SK-N-MC (cell line): ENCODE results near the gene SLC9C1.

ENCODE experiments used
- DNase-seq: peaks from one replicate; pipeline ENCODE4 v3.0.0-alpha.2; 2011; ENCODE audit warnings: low read depth, low spot score
- H3K27ac ChIP-seq: fragments of 200-600 bp; sonication (generic); 2 replicates; pipeline ENCODE4 v1.5.1; 2016; ENCODE audit warnings: mixed run types
- H3K36me3 ChIP-seq: fragments of 200-600 bp; sonication (generic); 2 replicates; pipeline ENCODE4 v1.6.1; 2017; ENCODE audit warnings: antibody characterized with exemption, low read length, mixed read lengths; ENCODE audit not compliant: insufficient read depth
- H3K4me3 ChIP-seq: fragments of 200-600 bp; sonication (generic); 2 replicates; pipeline ENCODE4 v1.5.1; 2016
- H3K9ac ChIP-seq: fragments of 200-600 bp; sonication (generic); 2 replicates; pipeline ENCODE4 v1.8.0; 2017; ENCODE audit warnings: mixed run types, mixed read lengths; ENCODE audit not compliant: insufficient read length
- H3K9me3 ChIP-seq: fragments of 200-600 bp; sonication (generic); 2 replicates; pipeline ENCODE4 v1.6.1; 2017; ENCODE audit warnings: low read depth, mild to moderate bottlenecking, antibody characterized with exemption, low read length, moderate library complexity, mixed read lengths
- EZH2 ChIP-seq: fragments of 200-600 bp; sonication (generic); IDR thresholded peaks from one replicate; pipeline ENCODE4 v1.6.1; 2017; ENCODE audit warnings: antibody characterized with exemption
- FOXP2 ChIP-seq: optimal IDR thresholded peaks from 2 replicates; pipeline ENCODE3; 2011; ENCODE audit warnings: mild to moderate bottlenecking, moderate library complexity; ENCODE audit not compliant: insufficient read depth; ENCODE audit errors: extremely low read length, control extremely low read depth
- POLR2AphosphoS5 ChIP-seq: IDR thresholded peaks from 2 replicates; pipeline ENCODE4 v1.6.1; 2012; ENCODE audit warnings: mild to moderate bottlenecking, low read depth, low read length, borderline replicate concordance

The SLC9C1 gene

GRCh38 chr3:112315791-112316190 lies 21.8 kb upstream of the SLC9C1 start:
- Histone ChIP-seq H3K27ac (no peak overlapping the region), H3K4me3 (no peak overlapping the region), H3K9me3 (no peaks in the 10 kb centered on the region), H3K36me3 (no peaks in the 10 kb centered on the region), H3K9ac (no peak overlapping the region)
- no peak for DNase-seq
- TF ChIP-seq FOXP2 (no peak), EZH2 (no peak), POLR2AphosphoS5 (no peak)

GRCh38 chr3:112314649-112315048 lies 20.6 kb upstream of the SLC9C1 start:
- no peaks in the 10 kb centered on the region for H3K36me3 ChIP-seq
- H3K27ac ChIP-seq = no peak overlapping the region
- H3K9me3 ChIP-seq = no peaks in the 10 kb centered on the region
- H3K9ac ChIP-seq = no peak overlapping the region
- H3K4me3 ChIP-seq = no peak overlapping the region
- no peak for TF ChIP-seq FOXP2
- TF ChIP-seq EZH2 = no peak
- TF ChIP-seq POLR2AphosphoS5 = no peak
- DNase-seq = no peak

GRCh38 chr3:112308151-112308911 lies 14.3 kb upstream of the SLC9C1 start:
- H3K9ac ChIP-seq = no peak overlapping the region
- H3K9me3 ChIP-seq = no peaks in the 10 kb centered on the region
- no peak overlapping the region for H3K4me3 ChIP-seq
- DNase-seq = no peak
- no peak for TF ChIP-seq FOXP2
- no peak for TF ChIP-seq EZH2
- no peak for TF ChIP-seq POLR2AphosphoS5
- no peak overlapping the region for H3K27ac ChIP-seq
- no peaks in the 10 kb centered on the region for H3K36me3 ChIP-seq

- no peaks in the 10 kb centered on the region for H3K9me3 ChIP-seq
Observed at GRCh38 chr3:112307557-112307956, 13.5 kb upstream of the SLC9C1 start.

GRCh38 chr3:112306825-112307224 lies 12.8 kb upstream of the SLC9C1 start:
- no peak overlapping the region for H3K27ac ChIP-seq
- H3K9ac ChIP-seq = no peak overlapping the region
- no peak for DNase-seq
- no peaks in the 10 kb centered on the region for H3K36me3 ChIP-seq
- H3K9me3 ChIP-seq = no peaks in the 10 kb centered on the region
- TF ChIP-seq POLR2AphosphoS5 (no peak), FOXP2 (no peak), EZH2 (no peak)
- no peak overlapping the region for H3K4me3 ChIP-seq

More at GRCh38 chr3:112307557-112307956, 13.5 kb upstream of the SLC9C1 start:
- no peak overlapping the region for H3K4me3 ChIP-seq
- H3K9ac ChIP-seq = no peak overlapping the region
- TF ChIP-seq FOXP2 (no peak), POLR2AphosphoS5 (no peak), EZH2 (no peak)
- H3K27ac ChIP-seq = no peak overlapping the region
- H3K36me3 ChIP-seq = no peaks in the 10 kb centered on the region
- DNase-seq = no peak

GRCh38 chr3:112304611-112305010 lies 10.6 kb upstream of the SLC9C1 start:
- H3K4me3 ChIP-seq = no peak overlapping the region
- DNase-seq = no peak
- no peak overlapping the region for H3K9ac ChIP-seq
- no peaks in the 10 kb centered on the region for H3K9me3 ChIP-seq
- H3K27ac ChIP-seq = no peak overlapping the region
- no peaks in the 10 kb centered on the region for H3K36me3 ChIP-seq
- TF ChIP-seq EZH2 (no peak), FOXP2 (no peak)

- H3K4me3 ChIP-seq = peak overlapping the region; percentile 67
- no peaks in the 10 kb centered on the region for H3K9me3 ChIP-seq
- no peak for DNase-seq
- no peak overlapping the region for H3K27ac ChIP-seq
- TF ChIP-seq POLR2AphosphoS5 (no peak), FOXP2 (no peak), EZH2 (no peak)
- no peak overlapping the region for H3K9ac ChIP-seq
- H3K36me3 ChIP-seq = no peaks in the 10 kb centered on the region
Observed at GRCh38 chr3:112303764-112304325, 9.8 kb upstream of the SLC9C1 start.

GRCh38 chr3:112302881-112303763 lies 9.1 kb upstream of the SLC9C1 start:
- Histone ChIP-seq H3K4me3 (peak overlapping the region; percentile 67), H3K9ac (no peak overlapping the region), H3K27ac (no peak overlapping the region), H3K36me3 (no peaks in the 10 kb centered on the region), H3K9me3 (no peaks in the 10 kb centered on the region)
- TF ChIP-seq FOXP2 (no peak), EZH2 (no peak), POLR2AphosphoS5 (no peak)
- no peak for DNase-seq
